Measurements from ENCODE around the gene SIPA1L2. TPM values are rescaled to one million over a fixed set of nuclear protein-coding genes. Genes with fewer than 3 reads are reported as not detected.

SIPA1L2 gene
- total and polyA plus RNA-seq, 2 donors (not counting 1 experiment from before 2014, with no cell fraction given), result 0.39 to 2.0 TPM

- Histone ChIP-seq H4K20me1 (ENCODE audit: control insufficient read depth, extremely low read depth, insufficient read depth, low read length) (no peaks in the 10 kb centered on the region), H3K36me3 (ENCODE audit: control insufficient read depth, insufficient read depth, low read length) (no peaks in the 10 kb centered on the region), H3K9ac (ENCODE audit: insufficient read depth, low read length) (no peak overlapping the region), H3K9me3 (ENCODE audit: control insufficient read depth, insufficient read depth, low read depth, low read length) (no peaks in the 10 kb centered on the region), H3K27me3 (ENCODE audit: control insufficient read depth, insufficient read depth, low read length) (no peaks in the 10 kb centered on the region), H2AFZ (ENCODE audit: low read length) (no peak overlapping the region), H3K4me2 (ENCODE audit: extremely low read depth, insufficient read depth, low read length) (no peak overlapping the region), H3K27ac (ENCODE audit: insufficient read depth, low read length) (no peak overlapping the region), H3K79me2 (ENCODE audit: control insufficient read depth, insufficient read depth, low read length) (no peaks in the 10 kb centered on the region), H3K4me1 (ENCODE audit: control insufficient read depth, extremely low read depth, insufficient read depth, low read length) (no peaks in the 10 kb centered on the region), H3K4me3 (replicated peaks in 1 of 4; ENCODE audit: control extremely low read depth in 1 of 4, insufficient read depth in 1 of 4, low read depth in 3 of 4, low read length in 4 of 4) (no peak overlapping the region)
- no peak for TF ChIP-seq CTCF (conservative IDR thresholded peaks at IDR 0.05 in 1 of 2, IDR thresholded peaks at IDR 0.05 in 1 of 2; ENCODE audit: low read depth in 1 of 2, low read length in 2 of 2)
- TF ChIP-seq EZH2 (IDR thresholded peaks at IDR 0.05; ENCODE audit: low read length, missing control alignments), result no peak
- DNase-seq (ENCODE audit: low read depth in 2 of 2), result no peak
Observed at GRCh38 chr1:232622378-232622777, 7.6 kb downstream of the SIPA1L2 start.

GRCh38 chr1:232621050-232621449 lies 8.9 kb downstream of the SIPA1L2 start:
- no peaks in the 10 kb centered on the region for H3K36me3 ChIP-seq (ENCODE audit: control insufficient read depth, insufficient read depth, low read length)
- no peak overlapping the region for H3K27ac ChIP-seq (ENCODE audit: insufficient read depth, low read length)
- H3K9me3 ChIP-seq (ENCODE audit: control insufficient read depth, insufficient read depth, low read depth, low read length), result no peaks in the 10 kb centered on the region
- no peaks in the 10 kb centered on the region for H3K27me3 ChIP-seq (ENCODE audit: control insufficient read depth, insufficient read depth, low read length)
- H2AFZ ChIP-seq (ENCODE audit: low read length), result no peak overlapping the region
- TF ChIP-seq EZH2 (IDR thresholded peaks at IDR 0.05; ENCODE audit: low read length, missing control alignments) (no peak), CTCF (conservative IDR thresholded peaks at IDR 0.05 in 1 of 2, IDR thresholded peaks at IDR 0.05 in 1 of 2; ENCODE audit: low read depth in 1 of 2, low read length in 2 of 2) (no peak)
- no peak overlapping the region for H3K4me2 ChIP-seq (ENCODE audit: extremely low read depth, insufficient read depth, low read length)
- no peak overlapping the region for H3K9ac ChIP-seq (ENCODE audit: insufficient read depth, low read length)
- no peak for DNase-seq (ENCODE audit: low read depth in 2 of 2)
- no peaks in the 10 kb centered on the region for H3K4me1 ChIP-seq (ENCODE audit: control insufficient read depth, extremely low read depth, insufficient read depth, low read length)
- no peaks in the 10 kb centered on the region for H3K79me2 ChIP-seq (ENCODE audit: control insufficient read depth, insufficient read depth, low read length)
- no peak overlapping the region for H3K4me3 ChIP-seq (replicated peaks in 1 of 4; ENCODE audit: control extremely low read depth in 1 of 4, insufficient read depth in 1 of 4, low read depth in 3 of 4, low read length in 4 of 4)
- no peaks in the 10 kb centered on the region for H4K20me1 ChIP-seq (ENCODE audit: control insufficient read depth, extremely low read depth, insufficient read depth, low read length)

GRCh38 chr1:232620356-232620969 lies 9.5 kb downstream of the SIPA1L2 start:
- Histone ChIP-seq H3K79me2 (ENCODE audit: control insufficient read depth, insufficient read depth, low read length) (no peaks in the 10 kb centered on the region), H3K4me2 (ENCODE audit: extremely low read depth, insufficient read depth, low read length) (no peak overlapping the region), H3K9me3 (ENCODE audit: control insufficient read depth, insufficient read depth, low read depth, low read length) (no peaks in the 10 kb centered on the region), H3K4me3 (replicated peaks in 1 of 4; ENCODE audit: control extremely low read depth in 1 of 4, insufficient read depth in 1 of 4, low read depth in 3 of 4, low read length in 4 of 4) (peak overlapping the region in 1 of 4 experiments; percentile 14), H3K27ac (ENCODE audit: insufficient read depth, low read length) (no peak overlapping the region), H3K4me1 (ENCODE audit: control insufficient read depth, extremely low read depth, insufficient read depth, low read length) (no peaks in the 10 kb centered on the region), H2AFZ (ENCODE audit: low read length) (no peak overlapping the region), H3K27me3 (ENCODE audit: control insufficient read depth, insufficient read depth, low read length) (no peaks in the 10 kb centered on the region), H3K9ac (ENCODE audit: insufficient read depth, low read length) (no peak overlapping the region), H3K36me3 (ENCODE audit: control insufficient read depth, insufficient read depth, low read length) (no peaks in the 10 kb centered on the region), H4K20me1 (ENCODE audit: control insufficient read depth, extremely low read depth, insufficient read depth, low read length) (no peaks in the 10 kb centered on the region)
- no peak for TF ChIP-seq CTCF (conservative IDR thresholded peaks at IDR 0.05 in 1 of 2, IDR thresholded peaks at IDR 0.05 in 1 of 2; ENCODE audit: low read depth in 1 of 2, low read length in 2 of 2)
- no peak for TF ChIP-seq EZH2 (IDR thresholded peaks at IDR 0.05; ENCODE audit: low read length, missing control alignments)
- peak; percentile 81 to 95 for DNase-seq (ENCODE audit: low read depth in 2 of 2)
